ENCODE measurements around the gene TSPEAR.

GRCh38 chr21:44511219-44511937 is 200.0 kb downstream of the TSPEAR start:
- TF ChIP-seq CTCF (IDR thresholded peaks at IDR 0.05) (no peak), ZFX (IDR thresholded peaks at IDR 0.05; ENCODE audit: borderline replicate concordance) (no peak)

All from 22Rv1 (cell line).